WTC11 (cell line): ENCODE data around the gene SOX18.
"Not testable (repeated sequence)": the region's sequence is repeated elsewhere in the genome, so short reads cannot be mapped to it uniquely, and the experiment has no call there.

Experiments used
- AFF4 ChIP-seq: sonication (generic); formaldehyde crosslinking; IDR thresholded peaks from 2 replicates; pipeline ENCODE4 v1.8.1; 2023; ENCODE audit warnings: mild to moderate bottlenecking, missing genetic modification reagents, borderline replicate concordance
- ATF6 ChIP-seq: sonication (generic); formaldehyde crosslinking; IDR thresholded peaks from 2 replicates; pipeline ENCODE4 v1.8.1; 2023; ENCODE audit warnings: mild to moderate bottlenecking, missing genetic modification reagents
- CREB1 ChIP-seq: sonication (generic); formaldehyde crosslinking; IDR thresholded peaks from 2 replicates; pipeline ENCODE4 v1.8.0; 2023; ENCODE audit warnings: mild to moderate bottlenecking, missing genetic modification reagents
- CREM ChIP-seq: sonication (generic); formaldehyde crosslinking; IDR thresholded peaks from 2 replicates; pipeline ENCODE4 v1.8.1; 2022; ENCODE audit warnings: mild to moderate bottlenecking, missing genetic modification reagents, moderate library complexity
- CTCF ChIP-seq: fragments of 200-600 bp; IDR thresholded peaks from 2 replicates; pipeline ENCODE4 v1.8.0; 2022; ENCODE audit warnings: antibody characterized with exemption
- E2F5 ChIP-seq: sonication (generic); formaldehyde crosslinking; IDR thresholded peaks from 2 replicates; pipeline ENCODE4 v1.8.1; 2022; ENCODE audit warnings: mild to moderate bottlenecking, moderate library complexity, missing genetic modification reagents
- ETV6 ChIP-seq: sonication (generic); formaldehyde crosslinking; IDR thresholded peaks from 2 replicates; pipeline ENCODE4 v1.8.1; 2022; ENCODE audit warnings: mild to moderate bottlenecking, missing genetic modification reagents
- JUN ChIP-seq: sonication (generic); formaldehyde crosslinking; IDR thresholded peaks from 2 replicates; pipeline ENCODE4 v1.8.0; 2023; ENCODE audit warnings: mild to moderate bottlenecking, missing genetic modification reagents
- NFE2L1 ChIP-seq: sonication (generic); formaldehyde crosslinking; IDR thresholded peaks from 2 replicates; pipeline ENCODE4 v1.8.1; 2023; ENCODE audit warnings: missing genetic modification reagents
- ZNF219 ChIP-seq: sonication (generic); formaldehyde crosslinking; IDR thresholded peaks from 2 replicates; pipeline ENCODE4 v1.8.0; 2023; ENCODE audit warnings: missing genetic modification reagents, mild to moderate bottlenecking, borderline replicate concordance
- TF ChIP-seq, protein P1 (sequence below): sonication (generic); formaldehyde crosslinking; IDR thresholded peaks from 2 replicates; pipeline ENCODE4 v1.8.0; 2022; ENCODE audit warnings: mild to moderate bottlenecking, missing genetic modification reagents

DNA sequence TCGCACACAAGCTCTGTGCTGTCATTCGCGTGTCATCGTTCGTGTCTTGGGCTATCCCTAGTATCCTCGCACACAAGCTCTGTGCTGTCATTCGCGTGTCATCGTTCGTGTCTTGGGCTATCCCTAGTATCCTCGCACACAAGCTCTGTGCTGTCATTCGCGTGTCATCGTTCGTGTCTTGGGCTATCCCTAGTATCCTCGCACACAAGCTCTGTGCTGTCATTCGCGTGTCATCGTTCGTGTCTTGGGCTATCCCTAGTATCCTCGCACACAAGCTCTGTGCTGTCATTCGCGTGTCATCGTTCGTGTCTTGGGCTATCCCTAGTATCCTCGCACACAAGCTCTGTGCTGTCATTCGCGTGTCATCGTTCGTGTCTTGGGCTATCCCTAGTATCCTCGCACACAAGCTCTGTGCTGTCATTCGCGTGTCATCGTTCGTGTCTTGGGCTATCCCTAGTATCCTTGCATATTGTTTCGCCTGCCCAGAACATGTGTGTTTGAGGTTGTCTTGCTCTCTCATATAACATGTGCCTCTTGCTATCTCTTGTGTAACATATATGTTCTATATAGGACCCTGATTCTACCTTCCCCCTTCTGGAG is 37.9 kb upstream of the SOX18 start:
- not testable (repeated sequence) for TF ChIP-seq CTCF; NFE2L1 (CRISPR knock-in tag); ATF6 (CRISPR knock-in tag); ETV6 (CRISPR knock-in tag); E2F5 (CRISPR knock-in tag); JUN (CRISPR knock-in tag); CREB1 (CRISPR knock-in tag); AFF4; ZNF219 (CRISPR knock-in tag); CREM (CRISPR knock-in tag)
- TF ChIP-seq, protein P1, sequence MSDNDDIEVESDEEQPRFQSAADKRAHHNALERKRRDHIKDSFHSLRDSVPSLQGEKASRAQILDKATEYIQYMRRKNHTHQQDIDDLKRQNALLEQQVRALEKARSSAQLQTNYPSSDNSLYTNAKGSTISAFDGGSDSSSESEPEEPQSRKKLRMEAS: not testable (repeated sequence)
